ENCODE results near the gene SINHCAF. TPM values are rescaled to one million over a fixed set of nuclear protein-coding genes. Genes with fewer than 3 reads are reported as not detected.
"Not testable (repeated sequence)": the region's sequence is repeated elsewhere in the genome, so short reads cannot be mapped to it uniquely, and the experiment has no call there.

SINHCAF gene
- total RNA-seq, 1 experiment from 2014 or later = 211 TPM

GRCh38 chr12:31274520-31275300, 51.2 kb downstream of the SINHCAF start:
- in situ Hi-C loops (cut with HindIII; ENCODE audit: low sequenced_read_pairs) = no loop called here
- no peak for DNase-seq (ENCODE audit: low spot score)

- DNase-seq (ENCODE audit: low spot score); in situ Hi-C loops (cut with HindIII; ENCODE audit: low sequenced_read_pairs): not testable (repeated sequence)
These were observed 52.2 kb downstream of the SINHCAF start for GRCh38 chr12:31273794-31274193.

DNA sequence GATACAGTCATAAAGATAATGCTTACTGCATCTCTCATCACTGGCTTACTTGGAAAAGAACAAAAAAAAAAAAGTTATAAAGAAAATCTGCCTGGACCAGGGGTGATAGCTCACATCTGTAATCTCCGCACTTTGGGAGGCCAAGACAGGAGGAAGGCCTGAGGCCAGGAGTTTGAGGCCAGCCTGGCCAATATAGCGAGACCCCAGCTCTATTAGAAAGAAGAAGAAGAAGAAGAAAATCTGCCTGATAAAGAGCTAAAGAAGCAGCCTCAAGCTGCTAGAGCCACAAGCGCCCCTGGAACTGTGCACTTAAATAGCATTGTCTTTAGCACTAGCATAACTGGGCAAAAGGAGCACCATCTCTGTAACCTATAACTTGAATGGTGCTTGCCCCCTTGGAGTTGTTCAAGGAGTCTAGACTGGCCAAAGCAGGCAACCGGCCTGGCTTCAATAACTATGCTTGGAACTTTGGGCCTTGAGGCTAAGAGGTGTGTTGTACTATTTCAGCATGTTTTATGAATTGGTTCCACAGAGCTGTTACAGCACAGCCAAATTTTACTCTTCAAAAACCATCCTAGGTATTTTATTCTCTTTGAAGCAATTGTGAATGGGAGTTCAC, 53.2 kb downstream of the SINHCAF start:
- no peak for DNase-seq (ENCODE audit: low spot score)
- in situ Hi-C loops (cut with HindIII; ENCODE audit: low sequenced_read_pairs) = no loop called here

GRCh38 chr12:31267966-31268365, 58.0 kb downstream of the SINHCAF start:
- in situ Hi-C loops (cut with HindIII; ENCODE audit: low sequenced_read_pairs) = no loop called here
- DNase-seq (ENCODE audit: low spot score) = no peak

DNA sequence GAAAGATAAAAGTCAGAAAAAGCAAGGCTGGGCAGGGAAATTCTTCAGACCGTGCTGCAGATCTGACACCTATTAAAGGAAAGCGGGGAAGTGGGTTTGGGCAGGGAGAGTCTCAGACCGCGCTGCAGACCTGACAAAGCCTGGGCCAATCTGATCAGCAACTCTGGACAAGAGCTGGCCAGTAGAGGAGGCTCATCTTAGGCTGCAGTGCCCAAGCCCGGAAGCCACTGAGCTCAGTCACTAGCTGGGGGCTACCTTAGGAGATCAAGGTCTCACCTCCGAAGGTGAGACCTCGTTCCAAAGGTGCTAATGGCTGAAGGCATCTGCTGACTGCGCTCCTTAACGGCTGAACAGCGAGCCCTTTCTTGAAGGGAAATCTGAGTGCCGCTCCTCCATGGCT, 60.2 kb downstream of the SINHCAF start:
- in situ Hi-C loops (cut with HindIII; ENCODE audit: low sequenced_read_pairs) = no loop called here
- no peak for DNase-seq (ENCODE audit: low spot score)

- in situ Hi-C loops (cut with HindIII; ENCODE audit: low sequenced_read_pairs) = no loop called here
- DNase-seq (ENCODE audit: low spot score) = no peak
These were observed 62.3 kb downstream of the SINHCAF start for GRCh38 chr12:31263661-31264060.

DNA sequence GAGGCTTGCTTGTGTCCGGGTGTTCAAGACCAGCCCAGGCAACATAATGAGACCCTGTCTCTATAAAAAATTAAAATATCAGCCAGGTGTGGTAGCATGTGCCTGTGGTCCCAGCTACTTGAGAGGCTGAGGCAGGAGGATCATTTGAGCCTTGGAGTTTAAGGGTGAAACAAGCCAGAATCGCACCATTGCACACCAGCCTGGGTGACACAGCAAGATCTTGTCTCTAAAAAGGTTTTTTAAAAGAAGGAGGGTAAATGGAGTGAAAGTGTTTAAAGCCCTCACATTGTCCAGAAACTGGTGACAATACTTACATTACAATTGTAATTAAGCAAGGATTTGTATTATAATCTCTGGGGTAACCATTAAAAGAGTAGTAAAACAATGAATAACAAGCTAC, 64.2 kb downstream of the SINHCAF start:
- DNase-seq (ENCODE audit: low spot score) = no peak
- in situ Hi-C loops (cut with HindIII; ENCODE audit: low sequenced_read_pairs) = no loop called here

DNA sequence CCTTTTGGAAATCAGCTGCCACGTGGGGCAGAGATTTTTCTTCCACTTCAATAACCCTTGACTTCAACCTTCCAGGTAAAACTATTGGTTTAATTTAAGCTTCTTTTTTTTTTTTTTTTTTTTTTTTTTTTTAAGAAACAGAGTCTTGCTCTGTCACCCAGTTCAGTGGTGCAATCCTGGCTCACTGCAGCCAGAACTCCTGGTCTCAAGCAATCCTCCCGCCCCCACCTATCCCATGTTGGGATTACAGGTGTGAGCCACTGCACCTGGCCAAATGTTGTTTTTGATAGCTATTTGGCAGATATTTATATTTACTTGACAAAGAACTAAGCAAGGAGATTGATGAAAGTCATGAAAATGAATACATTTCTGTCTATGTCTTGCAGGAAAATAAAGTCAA, 65.1 kb downstream of the SINHCAF start:
- in situ Hi-C loops (cut with HindIII; ENCODE audit: low sequenced_read_pairs) = no loop called here

DNA sequence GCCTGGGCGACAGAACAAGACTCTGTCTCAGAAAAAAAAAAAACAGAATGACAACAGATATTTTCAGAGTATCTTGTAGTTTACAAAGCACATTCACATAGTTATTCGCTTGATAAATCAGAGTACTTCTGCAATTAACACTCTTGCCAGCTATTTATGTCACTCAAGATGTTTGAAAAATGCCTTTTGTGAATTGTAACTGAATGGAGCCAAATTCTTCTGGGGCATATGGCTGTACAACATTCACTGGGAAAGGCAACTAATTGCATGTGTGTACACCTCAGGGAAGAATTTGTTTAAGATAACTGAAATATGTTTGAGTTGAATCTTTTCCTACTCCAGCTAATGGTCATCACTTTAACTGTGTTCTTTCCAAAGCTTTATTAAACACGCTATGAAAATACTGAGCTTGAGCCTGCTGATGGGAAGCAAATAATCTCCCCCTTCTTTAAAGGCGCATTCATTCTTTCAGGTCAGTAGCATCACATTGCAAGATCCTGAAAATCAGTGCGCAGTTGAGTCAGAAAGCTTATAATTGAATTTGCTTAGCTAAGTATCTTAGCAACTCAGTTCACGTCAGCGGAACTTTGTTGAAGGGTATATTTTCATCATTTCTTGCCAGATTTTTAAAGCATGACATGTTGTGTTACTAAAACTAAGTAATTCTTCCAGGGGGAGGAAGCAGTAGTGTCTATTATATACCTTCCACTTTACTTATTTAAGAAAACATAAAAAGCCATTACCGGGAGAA, 66.6 kb downstream of the SINHCAF start:
- in situ Hi-C loops (cut with HindIII; ENCODE audit: low sequenced_read_pairs) = no loop called here
- no peak for DNase-seq (ENCODE audit: low spot score)

More for the DNA sequence above, 65.1 kb downstream of the SINHCAF start:
- no peak for DNase-seq (ENCODE audit: low spot score)

- no peak for DNase-seq (ENCODE audit: low spot score)
- in situ Hi-C loops (cut with HindIII; ENCODE audit: low sequenced_read_pairs) = no loop called here
These were observed 68.2 kb downstream of the SINHCAF start for GRCh38 chr12:31257784-31258183.

GRCh38 chr12:31251707-31252611, 74.0 kb downstream of the SINHCAF start:
- DNase-seq (ENCODE audit: low spot score); in situ Hi-C loops (cut with HindIII; ENCODE audit: low sequenced_read_pairs): not testable (repeated sequence)

GRCh38 chr12:31250179-31250578, 75.8 kb downstream of the SINHCAF start:
- in situ Hi-C loops (cut with HindIII; ENCODE audit: low sequenced_read_pairs) = no loop called here
- DNase-seq (ENCODE audit: low spot score) = no peak

GRCh38 chr12:31249356-31249755, 76.6 kb downstream of the SINHCAF start:
- DNase-seq (ENCODE audit: low spot score) = no peak
- in situ Hi-C loops (cut with HindIII; ENCODE audit: low sequenced_read_pairs) = no loop called here

DNA sequence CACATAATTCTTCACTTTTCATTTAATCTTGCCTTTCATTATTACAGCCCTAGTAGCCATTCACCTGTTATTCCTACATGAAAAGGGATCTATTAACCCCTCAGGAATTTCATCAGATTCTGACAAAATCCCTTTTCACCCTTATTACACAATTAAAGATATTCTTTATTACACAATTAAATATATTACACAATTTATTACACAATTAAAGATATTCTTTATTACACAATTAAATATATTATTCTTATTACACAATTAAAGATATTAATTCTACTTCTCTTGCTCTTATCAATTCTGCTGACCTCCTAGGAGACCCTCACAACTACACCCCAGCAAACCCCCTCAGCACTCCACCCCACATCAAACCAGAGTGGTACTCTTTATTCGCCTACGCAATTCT, 77.1 kb downstream of the SINHCAF start:
- no peak for DNase-seq (ENCODE audit: low spot score)
- in situ Hi-C loops (cut with HindIII; ENCODE audit: low sequenced_read_pairs) = no loop called here

DNA sequence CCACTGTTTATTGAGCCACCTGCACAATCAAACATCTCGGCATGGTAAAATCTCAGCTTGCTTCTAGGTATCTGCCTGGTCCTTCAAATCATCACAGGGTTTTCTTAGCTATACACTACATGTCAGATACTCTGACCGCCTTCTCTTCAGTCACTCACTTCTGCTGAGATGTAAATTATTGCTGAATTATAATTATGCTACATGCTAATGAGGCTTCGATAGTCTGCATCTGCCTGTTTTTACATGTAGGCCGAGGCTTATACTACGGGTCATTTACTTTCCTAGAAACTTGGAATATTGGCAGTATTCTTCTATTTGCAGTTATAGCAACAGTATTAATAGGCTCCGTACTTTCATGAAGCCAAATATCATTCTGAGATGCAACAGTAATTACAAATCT, 77.6 kb downstream of the SINHCAF start:
- in situ Hi-C loops (cut with HindIII; ENCODE audit: low sequenced_read_pairs) = no loop called here
- no peak for DNase-seq (ENCODE audit: low spot score)

DNA sequence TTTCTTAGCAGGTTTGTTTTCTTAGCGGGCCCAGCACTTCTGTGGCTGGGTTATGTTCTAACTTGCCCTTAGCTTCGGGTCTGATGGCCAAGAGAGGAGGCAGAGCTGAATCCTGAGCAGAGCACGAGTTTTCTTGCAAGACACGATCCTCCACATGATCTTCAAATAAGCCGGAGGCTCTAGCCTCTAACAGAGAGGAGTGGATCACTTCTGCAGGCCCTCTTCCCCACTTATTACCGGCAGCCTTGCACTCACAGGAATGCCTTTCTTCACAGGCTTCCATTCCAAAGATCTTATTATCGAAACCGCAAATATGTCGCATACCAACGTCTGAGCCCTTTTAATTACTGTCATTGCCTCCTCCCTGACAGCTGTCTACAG, 79.5 kb downstream of the SINHCAF start:
- in situ Hi-C loops (cut with HindIII; ENCODE audit: low sequenced_read_pairs) = no loop called here
- DNase-seq (ENCODE audit: low spot score) = no peak

- no peak for DNase-seq (ENCODE audit: low spot score)
These were observed 80.0 kb downstream of the SINHCAF start for GRCh38 chr12:31245822-31246469.

DNA sequence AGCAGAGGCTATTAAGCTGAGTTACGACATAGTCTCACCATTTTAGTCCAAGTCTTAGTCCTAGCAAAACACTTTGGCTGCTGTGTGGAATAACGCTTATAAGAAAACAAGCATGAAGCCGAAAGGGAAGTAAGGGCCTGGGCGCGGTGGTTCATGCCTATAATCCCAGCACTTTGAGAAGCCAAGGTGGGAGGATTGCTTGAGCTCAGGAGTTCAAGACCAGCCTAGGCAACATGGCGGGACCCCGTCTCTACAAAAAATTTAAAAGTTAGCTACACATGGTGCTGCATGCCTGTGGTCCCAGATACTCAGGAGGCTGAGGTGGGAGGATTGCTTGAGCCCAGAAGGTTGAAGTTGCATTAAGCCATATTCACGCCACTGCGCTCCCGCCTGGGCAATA, 83.5 kb downstream of the SINHCAF start:
- DNase-seq (ENCODE audit: low spot score); in situ Hi-C loops (cut with HindIII; ENCODE audit: low sequenced_read_pairs): not testable (repeated sequence)

More at GRCh38 chr12:31245822-31246469, 80.0 kb downstream of the SINHCAF start:
- in situ Hi-C loops (cut with HindIII; ENCODE audit: low sequenced_read_pairs) = no loop called here
